ENCODE measurements around the gene RNF144A. TPM values are rescaled to one million over a fixed set of nuclear protein-coding genes. Genes with fewer than 3 reads are reported as not detected.
A peak's percentile ranks its signal among the peaks of the same experiment; 100 is the strongest.

Gene RNF144A
- total and polyA plus RNA-seq, 2 experiments from 2014 or later = 6.3 to 24.1 TPM

DNA sequence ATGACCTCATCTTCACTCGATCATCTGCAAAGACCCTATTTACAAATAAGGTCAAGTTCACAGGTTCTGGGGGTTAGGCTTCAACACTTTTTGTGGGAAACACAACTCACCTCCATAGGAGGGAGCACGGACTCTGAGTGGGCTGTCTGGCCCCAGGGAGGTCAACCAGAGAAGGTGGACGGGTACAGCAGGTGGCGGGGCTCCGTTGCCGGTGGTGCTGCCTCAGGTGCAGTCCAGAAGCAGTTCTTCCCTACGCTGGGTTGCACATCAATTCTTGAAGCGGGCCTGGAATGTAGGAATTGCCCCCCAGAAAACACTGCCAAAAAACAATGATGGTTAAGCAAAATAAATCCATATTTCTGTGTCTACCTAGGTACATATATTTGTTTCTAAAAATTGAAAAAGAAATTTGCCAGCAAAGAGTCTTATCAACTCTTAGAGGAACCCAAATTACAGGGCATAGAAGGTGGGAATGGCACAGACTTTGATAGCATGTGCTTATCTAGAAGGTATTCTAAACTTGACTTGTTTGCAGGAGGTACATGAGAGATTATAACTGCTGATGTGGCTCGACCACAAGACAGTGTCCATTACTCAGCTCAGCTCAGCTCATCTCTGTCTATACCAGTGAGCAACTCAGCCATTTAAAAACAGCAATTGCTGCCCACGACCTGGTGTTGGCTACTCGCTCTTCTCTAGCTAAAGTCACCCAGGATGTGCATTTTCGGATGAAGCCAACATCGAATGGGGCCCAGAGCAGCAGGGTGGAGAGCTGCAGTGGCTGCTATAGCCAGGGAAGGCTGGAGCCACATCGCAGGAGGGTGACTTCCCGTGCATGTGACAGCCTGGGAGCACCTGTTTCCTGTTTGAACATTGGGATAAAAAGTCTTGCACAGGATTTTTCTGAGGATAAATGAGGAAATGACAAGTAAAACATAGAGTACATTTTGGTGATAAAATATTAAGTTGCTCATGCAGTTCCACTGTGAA, 128.7 kb downstream of the RNF144A start:
- H3K27ac ChIP-seq = no peak overlapping the region
- H3K4me3 ChIP-seq = no peak overlapping the region
- no peaks in the 10 kb centered on the region for H3K9me3 ChIP-seq (ENCODE audit: low read depth)
- no peaks in the 10 kb centered on the region for H3K27me3 ChIP-seq
- TF ChIP-seq, protein P1, sequence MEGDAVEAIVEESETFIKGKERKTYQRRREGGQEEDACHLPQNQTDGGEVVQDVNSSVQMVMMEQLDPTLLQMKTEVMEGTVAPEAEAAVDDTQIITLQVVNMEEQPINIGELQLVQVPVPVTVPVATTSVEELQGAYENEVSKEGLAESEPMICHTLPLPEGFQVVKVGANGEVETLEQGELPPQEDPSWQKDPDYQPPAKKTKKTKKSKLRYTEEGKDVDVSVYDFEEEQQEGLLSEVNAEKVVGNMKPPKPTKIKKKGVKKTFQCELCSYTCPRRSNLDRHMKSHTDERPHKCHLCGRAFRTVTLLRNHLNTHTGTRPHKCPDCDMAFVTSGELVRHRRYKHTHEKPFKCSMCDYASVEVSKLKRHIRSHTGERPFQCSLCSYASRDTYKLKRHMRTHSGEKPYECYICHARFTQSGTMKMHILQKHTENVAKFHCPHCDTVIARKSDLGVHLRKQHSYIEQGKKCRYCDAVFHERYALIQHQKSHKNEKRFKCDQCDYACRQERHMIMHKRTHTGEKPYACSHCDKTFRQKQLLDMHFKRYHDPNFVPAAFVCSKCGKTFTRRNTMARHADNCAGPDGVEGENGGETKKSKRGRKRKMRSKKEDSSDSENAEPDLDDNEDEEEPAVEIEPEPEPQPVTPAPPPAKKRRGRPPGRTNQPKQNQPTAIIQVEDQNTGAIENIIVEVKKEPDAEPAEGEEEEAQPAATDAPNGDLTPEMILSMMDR (IDR thresholded peaks at IDR 0.05; ENCODE audit: low read depth, low read length) = no peak
- no peak for DNase-seq (ENCODE audit: low read depth in 1 of 2, low spot score in 1 of 2)
- no peaks in the 10 kb centered on the region for H3K4me1 ChIP-seq (ENCODE audit: low read depth)
- H3K36me3 ChIP-seq = no peaks in the 10 kb centered on the region

DNA sequence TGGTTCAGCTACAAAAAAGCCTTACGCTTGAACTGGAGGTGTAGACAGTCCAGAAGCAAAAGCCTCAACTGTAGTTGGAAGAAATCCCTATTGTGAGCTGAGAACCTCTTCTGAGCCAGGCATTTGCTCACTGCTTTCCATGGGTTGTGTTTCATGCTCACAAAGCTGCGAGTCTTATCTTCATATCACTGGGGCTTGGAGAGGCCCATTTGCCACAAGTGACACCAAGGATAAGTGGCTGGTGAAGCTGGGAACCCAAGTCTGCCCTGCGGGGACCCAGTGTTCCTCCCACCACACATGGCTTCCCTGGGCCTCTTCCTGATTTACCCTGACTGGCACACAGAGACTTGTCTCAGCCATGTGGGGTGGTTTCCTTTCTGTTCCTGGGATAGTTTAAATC, 130.4 kb downstream of the RNF144A start:
- TF ChIP-seq, protein P1 (IDR thresholded peaks at IDR 0.05; ENCODE audit: low read depth, low read length) = no peak
- H3K9me3 ChIP-seq (ENCODE audit: low read depth) = no peaks in the 10 kb centered on the region

DNA sequence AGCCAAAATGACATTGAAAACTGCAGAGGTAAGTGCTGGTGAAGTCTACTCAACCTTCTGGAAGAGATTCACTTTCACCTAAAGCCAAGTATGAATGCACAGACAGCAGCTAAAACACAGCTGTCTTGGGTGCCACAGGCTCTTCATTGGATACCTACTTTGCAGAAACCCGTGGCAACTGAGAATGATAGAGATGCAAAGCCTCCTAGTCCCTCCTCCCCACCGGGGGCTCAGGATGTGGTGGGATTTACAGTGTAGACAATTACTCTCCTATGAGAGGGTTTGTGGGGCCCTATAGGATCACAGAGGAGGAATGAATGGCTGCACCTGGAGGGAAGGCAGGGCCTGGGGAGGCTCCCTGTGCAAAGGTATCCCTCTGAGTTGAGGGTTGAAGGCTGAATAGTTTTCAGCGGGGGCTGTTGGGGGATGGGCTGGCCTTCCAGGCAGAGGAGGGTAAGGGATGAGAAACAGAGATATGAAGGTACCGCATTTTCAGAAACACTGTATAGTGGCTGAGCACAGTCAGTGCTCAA, 131.6 kb downstream of the RNF144A start:
- H3K27ac ChIP-seq = no peak overlapping the region
- no peaks in the 10 kb centered on the region for H3K9me3 ChIP-seq (ENCODE audit: low read depth)
- TF ChIP-seq, protein P1 (IDR thresholded peaks at IDR 0.05; ENCODE audit: low read depth, low read length) = no peak
- DNase-seq (ENCODE audit: low read depth in 1 of 2, low spot score in 1 of 2) = no peak
- H3K27me3 ChIP-seq = no peaks in the 10 kb centered on the region
- H3K36me3 ChIP-seq = no peaks in the 10 kb centered on the region
- H3K4me3 ChIP-seq = no peak overlapping the region
- no peaks in the 10 kb centered on the region for H3K4me1 ChIP-seq (ENCODE audit: low read depth)

More for the DNA sequence above, 130.4 kb downstream of the RNF144A start:
- Histone ChIP-seq H3K27ac (no peak overlapping the region), H3K27me3 (no peaks in the 10 kb centered on the region), H3K36me3 (no peaks in the 10 kb centered on the region), H3K4me1 (ENCODE audit: low read depth) (no peaks in the 10 kb centered on the region), H3K4me3 (no peak overlapping the region)
- DNase-seq (ENCODE audit: low read depth in 1 of 2, low spot score in 1 of 2) = no peak

DNA sequence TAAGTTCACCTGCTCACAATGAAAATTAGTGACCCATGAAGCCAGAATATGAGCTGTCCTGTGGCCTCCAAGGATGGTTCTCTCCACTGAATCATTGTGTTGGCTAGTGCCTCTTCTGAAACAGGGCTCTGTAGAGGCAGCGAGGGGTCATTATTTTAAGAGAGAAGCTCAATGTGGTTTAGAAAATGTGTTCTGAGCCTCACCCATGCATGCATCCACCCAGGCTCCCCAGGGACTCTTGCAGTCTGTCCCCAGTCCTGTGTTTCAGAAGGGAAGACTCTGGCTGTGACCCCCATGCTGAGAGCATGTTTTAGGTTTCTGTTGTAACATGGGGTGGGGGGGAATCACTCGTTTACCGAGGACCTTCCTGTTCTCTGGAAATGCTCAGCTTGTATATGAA, 135.2 kb downstream of the RNF144A start:
- H3K9me3 ChIP-seq (ENCODE audit: low read depth) = no peaks in the 10 kb centered on the region
- no peaks in the 10 kb centered on the region for H3K4me1 ChIP-seq (ENCODE audit: low read depth)
- H3K27ac ChIP-seq = no peak overlapping the region
- DNase-seq (ENCODE audit: low read depth in 1 of 2, low spot score in 1 of 2) = no peak
- H3K27me3 ChIP-seq = no peaks in the 10 kb centered on the region
- H3K4me3 ChIP-seq = no peak overlapping the region
- no peaks in the 10 kb centered on the region for H3K36me3 ChIP-seq
- TF ChIP-seq, protein P1 (IDR thresholded peaks at IDR 0.05; ENCODE audit: low read depth, low read length) = no peak

DNA sequence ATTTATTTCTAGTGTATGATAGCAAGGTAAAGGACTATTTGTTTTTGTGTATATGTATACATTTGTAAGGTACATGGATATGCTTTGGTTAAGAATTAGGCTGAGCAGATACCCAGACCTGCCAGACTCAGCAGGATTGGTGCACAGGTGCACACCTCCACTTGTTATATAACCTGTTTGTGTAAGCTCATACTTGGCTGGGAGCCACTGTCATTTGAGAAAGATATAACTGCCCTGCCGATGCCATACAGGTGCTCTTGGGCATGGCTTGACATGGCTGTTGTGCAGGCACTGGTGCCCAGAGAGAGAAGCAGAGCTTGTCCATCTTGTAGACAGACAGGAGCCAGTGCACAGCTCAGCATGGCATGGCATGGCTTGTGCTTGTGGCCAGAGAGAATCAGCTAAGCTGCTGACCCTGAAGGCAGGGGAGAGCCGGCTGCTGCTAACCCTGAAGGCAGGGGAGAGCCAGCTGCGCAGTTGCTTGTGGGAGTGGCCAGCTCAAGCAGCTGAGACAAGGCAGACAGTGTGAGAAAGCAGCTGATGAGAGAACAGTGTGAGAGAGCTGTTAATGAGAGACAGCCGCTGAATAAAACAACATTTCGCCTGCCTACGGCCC, 136.5 kb downstream of the RNF144A start:
- Histone ChIP-seq H3K27ac (no peak overlapping the region), H3K36me3 (no peaks in the 10 kb centered on the region), H3K4me3 (no peak overlapping the region), H3K4me1 (ENCODE audit: low read depth) (no peaks in the 10 kb centered on the region), H3K27me3 (no peaks in the 10 kb centered on the region), H3K9me3 (ENCODE audit: low read depth) (no peaks in the 10 kb centered on the region)
- DNase-seq (ENCODE audit: low read depth in 1 of 2, low spot score in 1 of 2) = peak in 1 of 2 donors; percentile 7
- TF ChIP-seq, protein P1 (IDR thresholded peaks at IDR 0.05; ENCODE audit: low read depth, low read length) = no peak
